Stomach (tissue), 4 donors: ENCODE results near the gene F11R.

Experiments
- POLR2A ChIP-seq, 4 donors: fragments of 450-650 bp; IDR thresholded peaks; one replicate each; pipeline ENCODE4 v1.6.1; 2016; ENCODE audit warnings: antibody characterized with exemption in 4 of 4, control low read depth in 2 of 4, mild to moderate bottlenecking in 1 of 4, moderate library complexity in 1 of 4
- TF ChIP-seq, protein P1 (sequence below), 7 experiments: fragments of 450-650 bp in 4 of 7; fragments of 200-600 bp in 3 of 7; sonication (generic) in 3 of 7; IDR thresholded peaks; one replicate each; pipeline ENCODE4 v1.5.1; 2016 to 2019; ENCODE audit warnings: antibody characterized with exemption in 7 of 7, control low read depth in 2 of 7, mild to moderate bottlenecking in 1 of 7

DNA sequence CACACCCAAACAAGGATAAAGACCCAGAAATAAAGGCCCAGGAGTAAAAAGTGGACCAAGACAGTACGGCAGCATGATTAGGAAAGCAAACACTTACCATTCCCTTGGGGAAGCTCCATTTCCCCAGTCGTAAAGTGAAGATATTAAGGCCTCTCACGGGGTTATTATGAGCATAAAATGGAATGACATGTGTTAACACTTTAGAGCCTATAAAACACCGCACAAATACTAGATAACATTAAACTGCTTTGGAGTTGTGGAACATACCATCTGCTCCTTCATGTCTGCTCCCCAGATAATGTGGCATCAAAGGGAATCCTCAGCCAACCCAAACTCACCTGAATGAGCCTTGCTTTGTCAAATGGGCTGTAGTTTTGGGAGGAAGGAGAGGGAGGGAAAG, 57.4 kb downstream of the F11R start:
- TF ChIP-seq, protein P1, sequence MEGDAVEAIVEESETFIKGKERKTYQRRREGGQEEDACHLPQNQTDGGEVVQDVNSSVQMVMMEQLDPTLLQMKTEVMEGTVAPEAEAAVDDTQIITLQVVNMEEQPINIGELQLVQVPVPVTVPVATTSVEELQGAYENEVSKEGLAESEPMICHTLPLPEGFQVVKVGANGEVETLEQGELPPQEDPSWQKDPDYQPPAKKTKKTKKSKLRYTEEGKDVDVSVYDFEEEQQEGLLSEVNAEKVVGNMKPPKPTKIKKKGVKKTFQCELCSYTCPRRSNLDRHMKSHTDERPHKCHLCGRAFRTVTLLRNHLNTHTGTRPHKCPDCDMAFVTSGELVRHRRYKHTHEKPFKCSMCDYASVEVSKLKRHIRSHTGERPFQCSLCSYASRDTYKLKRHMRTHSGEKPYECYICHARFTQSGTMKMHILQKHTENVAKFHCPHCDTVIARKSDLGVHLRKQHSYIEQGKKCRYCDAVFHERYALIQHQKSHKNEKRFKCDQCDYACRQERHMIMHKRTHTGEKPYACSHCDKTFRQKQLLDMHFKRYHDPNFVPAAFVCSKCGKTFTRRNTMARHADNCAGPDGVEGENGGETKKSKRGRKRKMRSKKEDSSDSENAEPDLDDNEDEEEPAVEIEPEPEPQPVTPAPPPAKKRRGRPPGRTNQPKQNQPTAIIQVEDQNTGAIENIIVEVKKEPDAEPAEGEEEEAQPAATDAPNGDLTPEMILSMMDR (IDR thresholded peaks at IDR 0.05) = no peak
- TF ChIP-seq POLR2A (IDR thresholded peaks at IDR 0.05) = no peak
